Muscle of arm (tissue), 12 donors: ENCODE results near the gene PCNX1. TPM values are rescaled to one million over a fixed set of nuclear protein-coding genes. Genes with fewer than 3 reads are reported as not detected.
A peak's percentile ranks its signal among the peaks of the same experiment; 100 is the strongest.
"Not testable (repeated sequence)": the region's sequence is repeated elsewhere in the genome, so short reads cannot be mapped to it uniquely, and the experiment has no call there.

Experiments used
- DNase-seq: peaks from one replicate; pipeline ENCODE4 v3.0.0-alpha.2; 2013
- polyA plus RNA-seq, 12 donors: library from polyadenylated mRNA; unstranded; fragments of 120-200 nt; gene quantifications; one replicate each; pipeline ENCODE4 v1.2.1, GENCODE V29; 2013; ENCODE audit not compliant: insufficient read length in 12 of 12

The PCNX1 gene
- polyA plus RNA-seq, 12 donors, result 15.5 to 35.9 (median 26.2) TPM; not detected in 1

GRCh38 chr14:71064747-71065146 is 157.5 kb downstream of the PCNX1 start:
- DNase-seq, result not testable (repeated sequence)

DNA sequence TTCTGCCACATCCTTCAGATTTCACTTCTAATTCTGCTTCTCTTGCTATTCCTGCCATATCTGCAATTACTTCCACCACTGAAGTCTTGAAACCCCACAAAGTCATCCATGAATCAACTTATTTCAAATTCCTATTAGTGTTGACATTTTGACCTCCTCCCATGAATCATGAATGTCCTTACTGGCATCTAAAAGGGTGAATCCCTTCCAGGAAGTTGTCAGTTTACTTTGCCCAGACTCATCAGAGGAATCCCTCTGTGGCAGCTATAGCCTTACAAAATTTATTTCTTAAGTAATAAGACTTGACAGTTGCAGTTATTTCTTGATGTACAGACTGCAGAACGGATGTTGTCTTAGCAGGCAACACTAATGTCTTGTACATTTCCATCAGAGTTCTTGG is 162.9 kb downstream of the PCNX1 start:
- no peak for DNase-seq

DNA sequence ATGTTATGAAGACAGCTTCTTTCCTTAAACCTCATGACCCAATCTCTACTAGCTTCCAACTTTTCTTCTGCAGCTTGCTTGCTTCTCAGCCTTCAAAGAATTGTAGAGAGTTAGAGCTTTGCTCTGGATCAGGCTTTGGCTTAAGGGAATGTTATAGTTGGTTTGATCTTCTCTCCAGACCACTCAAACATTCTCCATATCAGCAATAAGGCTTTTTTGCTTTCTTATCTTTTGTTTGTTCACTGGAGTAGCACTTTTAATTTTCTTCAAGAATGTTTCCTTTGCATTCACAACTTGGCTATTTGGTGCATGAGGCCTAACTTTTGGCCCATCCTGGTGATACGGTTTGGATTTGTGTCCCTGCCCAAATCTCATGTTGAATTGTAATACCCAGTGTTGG is 163.8 kb downstream of the PCNX1 start:
- DNase-seq, result no peak

DNA sequence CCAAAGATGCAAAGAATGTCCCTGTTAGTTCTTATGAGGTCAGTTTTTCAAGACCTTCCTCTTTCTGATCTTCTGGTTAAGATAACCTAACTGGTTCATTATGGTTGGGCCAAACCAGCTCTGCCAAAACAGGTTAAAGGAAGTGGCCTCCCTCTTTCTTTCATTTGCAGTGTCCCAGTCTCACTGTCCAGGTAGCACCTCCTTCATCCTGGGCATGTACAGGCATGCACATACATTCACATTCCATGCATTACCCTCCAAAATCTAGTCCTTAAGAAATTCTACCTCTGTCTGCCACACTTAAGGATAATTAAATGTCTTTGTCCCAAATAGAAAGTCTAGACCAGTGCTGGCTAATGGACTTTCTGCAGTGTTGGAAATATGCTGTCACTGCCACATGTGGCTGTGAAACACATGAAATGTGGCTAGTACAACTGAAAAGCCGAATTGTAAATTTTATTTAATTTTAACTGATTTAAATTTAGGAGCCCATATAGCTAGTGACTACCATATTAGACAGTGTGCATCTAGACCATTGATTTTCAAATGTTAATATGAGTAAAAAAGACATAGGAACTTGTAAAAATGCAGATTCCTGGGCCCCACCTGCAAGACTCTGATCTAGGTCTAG is 169.3 kb downstream of the PCNX1 start:
- DNase-seq, result no peak

DNA sequence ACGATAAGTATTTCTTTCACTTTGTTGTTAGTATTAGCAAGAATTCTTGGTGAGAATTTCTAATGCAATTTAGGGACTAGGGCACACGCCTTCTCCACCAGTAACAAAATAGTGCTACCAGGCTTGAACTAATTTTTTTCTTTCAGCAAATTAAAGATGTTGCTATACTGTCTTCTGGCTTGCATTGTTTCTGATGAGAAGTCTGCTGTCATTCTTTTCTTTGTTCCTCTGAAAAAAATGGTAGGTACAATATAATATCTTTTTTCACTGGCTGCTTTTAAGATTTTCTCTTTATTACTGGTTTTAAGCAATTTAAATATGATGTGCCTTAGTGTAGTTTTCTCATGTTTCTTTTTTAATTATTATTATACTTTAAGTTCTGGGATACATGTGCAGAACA is 171.2 kb downstream of the PCNX1 start:
- DNase-seq, result no peak

DNA sequence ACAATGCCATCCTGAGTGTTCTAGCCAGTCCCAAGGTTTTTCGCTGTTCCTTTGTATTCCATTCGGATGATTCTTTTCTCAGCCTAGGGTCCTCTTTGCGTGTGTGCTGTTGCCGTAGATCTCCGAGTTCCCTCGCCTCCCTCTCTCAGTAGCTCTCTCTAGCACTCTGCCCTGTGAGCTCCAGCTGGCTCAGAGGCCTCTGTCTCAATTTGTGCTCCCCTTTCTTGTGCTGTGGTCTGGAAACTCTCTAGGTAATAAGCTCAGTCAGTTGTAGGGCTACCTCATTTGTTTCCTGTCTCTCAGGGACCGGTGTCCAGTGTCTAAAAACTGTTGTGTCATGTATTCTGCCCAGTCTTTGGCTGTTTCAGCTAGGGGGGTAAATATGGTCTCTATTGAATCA is 179.3 kb downstream of the PCNX1 start:
- no peak for DNase-seq

DNA sequence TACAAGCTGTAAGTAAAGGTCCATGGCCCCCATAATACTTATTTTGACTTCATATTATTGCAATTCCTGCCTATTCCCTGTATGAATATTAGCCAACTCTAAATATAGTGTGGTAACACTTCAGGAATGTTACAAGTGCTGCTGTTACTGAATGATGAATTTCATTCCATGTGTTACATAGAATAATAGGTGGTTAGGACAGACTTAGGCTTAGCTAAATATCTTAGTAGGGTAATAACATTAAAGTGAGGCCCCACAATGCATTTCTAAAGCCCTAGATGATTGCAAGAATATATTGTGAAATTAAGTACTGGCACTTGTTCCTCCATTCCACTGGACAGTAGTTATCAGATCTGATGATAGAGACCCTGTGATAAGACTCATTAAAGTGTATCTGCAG is 182.7 kb downstream of the PCNX1 start:
- DNase-seq, result no peak

GRCh38 chr14:71094722-71095121 is 187.5 kb downstream of the PCNX1 start:
- DNase-seq, result no peak

- no peak for DNase-seq
These were observed 189.7 kb downstream of the PCNX1 start for GRCh38 chr14:71096947-71097346.

- peak; percentile 34 for DNase-seq
These were observed 196.6 kb downstream of the PCNX1 start for GRCh38 chr14:71103662-71104484.

DNA sequence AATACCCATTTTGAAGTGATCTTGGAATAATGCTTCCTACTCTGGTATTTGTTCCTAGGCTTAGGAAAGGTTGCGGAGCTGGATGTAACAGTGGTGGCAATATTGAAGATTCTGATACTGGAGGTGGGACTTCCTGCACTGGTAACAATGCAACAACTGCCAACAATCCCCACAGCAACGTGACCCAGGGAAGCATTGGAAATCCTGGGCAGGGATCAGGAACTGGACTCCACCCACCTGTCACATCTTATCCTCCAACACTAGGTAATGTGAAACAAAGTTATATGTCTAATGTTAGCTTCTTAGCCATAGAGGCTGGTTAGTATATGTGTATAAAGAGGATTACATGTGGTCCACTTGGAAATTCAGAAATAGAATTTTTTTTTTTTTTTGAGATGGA is 197.9 kb downstream of the PCNX1 start:
- DNase-seq, result no peak

DNA sequence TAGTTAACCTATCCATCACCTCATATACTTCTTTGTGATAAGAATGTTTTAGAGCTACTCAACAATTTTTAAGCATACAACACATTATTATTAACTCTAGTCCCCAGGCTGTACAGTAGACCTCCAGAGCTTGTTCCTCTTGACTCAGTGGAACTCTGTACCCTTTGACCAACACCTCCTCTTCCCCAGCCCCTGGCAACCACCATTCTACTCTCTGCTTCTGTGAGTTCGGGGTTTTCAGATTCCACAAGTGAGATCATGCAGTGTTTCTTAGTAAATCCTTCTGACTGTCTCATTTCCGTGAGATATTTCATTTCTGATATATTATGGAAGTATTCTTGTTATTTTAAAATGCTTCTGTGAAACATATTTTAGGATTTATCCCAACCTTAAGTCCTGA is 200.7 kb downstream of the PCNX1 start:
- no peak for DNase-seq

DNA sequence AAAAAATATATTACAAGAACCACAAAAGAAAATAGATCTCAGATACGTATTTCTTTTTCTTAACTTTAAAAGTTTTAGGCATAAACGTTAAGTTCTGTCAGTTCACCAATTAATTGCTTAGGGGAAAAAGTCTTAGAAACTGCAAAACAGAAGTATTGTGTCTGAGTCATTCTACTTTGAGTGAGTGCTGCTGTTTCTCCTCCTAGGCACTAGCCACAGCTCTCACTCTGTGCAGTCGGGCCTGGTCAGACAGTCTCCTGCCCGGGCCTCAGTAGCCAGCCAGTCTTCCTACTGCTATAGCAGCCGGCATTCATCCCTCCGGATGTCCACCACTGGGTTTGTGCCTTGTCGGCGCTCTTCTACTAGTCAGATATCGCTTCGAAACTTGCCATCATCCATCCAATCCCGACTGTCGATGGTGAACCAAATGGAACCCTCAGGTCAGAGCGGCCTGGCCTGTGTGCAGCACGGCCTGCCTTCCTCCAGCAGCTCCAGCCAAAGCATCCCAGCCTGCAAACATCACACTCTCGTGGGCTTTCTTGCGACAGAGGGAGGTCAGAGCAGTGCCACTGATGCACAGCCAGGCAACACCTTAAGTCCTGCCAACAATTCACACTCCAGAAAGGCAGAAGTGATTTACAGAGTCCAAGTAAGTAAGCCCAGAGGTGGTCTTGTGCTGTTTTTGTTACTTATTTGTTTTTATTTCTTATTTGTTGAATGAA is 201.3 kb downstream of the PCNX1 start:
- DNase-seq, result no peak

DNA sequence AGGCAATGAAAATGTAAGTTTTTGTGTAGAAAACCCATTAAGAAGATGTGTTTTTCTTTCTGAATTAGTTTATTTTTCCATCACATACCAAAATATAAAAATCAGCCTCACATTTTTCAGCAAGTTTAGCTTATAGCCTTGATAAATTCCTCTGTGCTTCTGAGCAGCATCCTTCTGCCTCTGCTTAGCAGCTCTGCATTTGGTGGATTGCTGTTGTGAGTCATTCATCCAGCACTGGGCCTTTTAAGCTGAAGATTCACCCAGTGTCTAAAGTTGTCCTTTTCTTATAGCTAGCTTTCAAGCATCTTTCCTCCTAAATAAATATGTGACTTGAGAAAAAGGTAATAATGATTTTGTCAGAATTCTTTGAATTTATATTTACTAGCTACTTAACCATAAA is 206.1 kb downstream of the PCNX1 start:
- DNase-seq, result no peak

DNA sequence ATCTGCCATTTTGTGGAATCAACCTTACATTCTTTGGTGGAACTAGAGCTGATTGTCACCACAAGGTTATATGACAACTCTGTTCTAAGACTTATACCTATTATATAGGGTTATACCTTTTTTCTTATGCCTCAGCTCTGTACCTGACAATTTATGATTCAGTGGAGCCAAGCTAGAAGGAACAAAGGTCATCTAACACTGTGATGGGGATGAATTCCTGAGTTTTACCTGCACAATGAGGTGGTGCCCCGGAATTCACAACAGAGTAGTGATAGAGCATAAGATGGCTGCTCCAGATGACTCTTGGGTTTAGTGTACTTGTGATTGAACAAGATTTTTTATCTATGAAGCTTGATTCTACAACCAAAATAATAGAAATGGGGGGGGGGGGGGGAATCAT is 207.3 kb downstream of the PCNX1 start:
- no peak for DNase-seq

GRCh38 chr14:71115306-71115705 is 208.0 kb downstream of the PCNX1 start:
- no peak for DNase-seq

GRCh38 chr14:71115821-71116567 is 208.7 kb downstream of the PCNX1 start:
- DNase-seq, result no peak

DNA sequence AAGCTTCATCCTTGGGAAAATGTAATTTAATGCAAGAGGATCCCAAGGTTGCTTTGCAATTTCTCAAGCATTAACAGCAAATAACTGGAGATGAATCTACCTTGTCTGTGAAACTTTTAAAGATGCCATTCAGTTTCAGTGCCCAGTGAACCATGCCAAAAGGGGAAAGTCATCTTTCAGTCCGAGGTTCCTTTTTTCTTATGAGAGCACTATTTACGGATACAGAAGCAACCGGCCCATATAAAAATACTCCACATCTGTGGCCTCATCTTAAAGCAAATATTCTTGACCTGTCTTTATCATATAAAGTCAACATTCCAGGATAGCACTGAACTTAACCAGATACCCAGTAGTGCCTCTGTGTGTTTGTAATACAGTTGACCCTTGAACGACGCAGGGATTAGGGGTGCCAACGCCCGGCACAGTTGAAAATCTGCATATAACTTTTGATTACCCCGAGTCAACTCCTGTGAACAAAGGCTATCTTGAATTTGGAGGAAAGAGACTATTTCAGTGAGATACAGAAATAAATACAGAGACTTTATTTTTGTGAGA is 209.4 kb downstream of the PCNX1 start:
- DNase-seq, result no peak

DNA sequence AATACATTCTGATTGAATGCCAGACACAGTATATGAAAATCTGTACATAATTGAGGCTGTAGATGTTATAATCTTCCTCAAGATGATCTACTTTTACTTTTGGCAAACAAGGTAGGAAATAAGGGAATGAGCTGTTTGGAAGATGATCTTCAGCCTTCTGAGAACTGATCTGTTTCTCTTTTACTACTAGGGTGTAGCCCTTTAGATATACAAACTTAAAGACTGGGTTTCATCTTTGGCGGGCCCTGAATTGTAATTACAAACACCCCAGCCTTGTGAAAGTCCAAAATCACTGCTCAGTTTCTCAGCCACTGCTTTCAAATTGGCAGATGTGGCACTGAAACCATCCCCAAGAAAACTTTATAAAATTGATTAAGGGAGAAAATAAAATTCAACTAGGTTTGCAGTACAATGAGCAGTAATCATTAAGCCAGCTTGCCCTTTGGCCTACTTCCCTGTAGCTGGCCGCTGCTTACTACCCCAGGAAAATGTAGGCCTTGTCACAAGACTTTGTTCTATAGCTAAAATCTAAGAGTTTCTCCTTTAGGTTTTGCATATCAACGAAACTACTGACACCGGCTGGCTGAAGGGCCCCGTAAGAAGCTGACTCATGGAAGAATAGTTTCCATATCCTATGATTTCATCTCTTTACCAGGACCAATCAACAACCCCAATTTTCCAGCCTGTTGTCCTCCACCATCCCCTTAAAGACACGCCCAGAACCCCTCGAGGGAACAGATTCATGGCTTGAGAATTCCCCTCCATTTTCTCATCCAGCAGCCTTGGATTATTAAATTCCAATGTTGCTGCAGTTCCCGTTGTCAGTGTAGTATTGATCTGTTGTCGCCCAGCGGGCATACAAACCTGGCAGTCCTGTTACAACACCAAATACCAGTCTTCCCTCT is 210.8 kb downstream of the PCNX1 start:
- no peak for DNase-seq

GRCh38 chr14:71119075-71119474 is 211.8 kb downstream of the PCNX1 start:
- DNase-seq, result no peak

GRCh38 chr14:71119832-71120231 is 212.6 kb downstream of the PCNX1 start:
- no peak for DNase-seq
